ENCODE data around the gene VAV3. TPM values are rescaled to one million over a fixed set of nuclear protein-coding genes. Genes with fewer than 3 reads are reported as not detected.

The VAV3 gene
- total and polyA plus RNA-seq, 2 donors (not counting 1 experiment from before 2014, with no cell fraction given) = not detected

DNA sequence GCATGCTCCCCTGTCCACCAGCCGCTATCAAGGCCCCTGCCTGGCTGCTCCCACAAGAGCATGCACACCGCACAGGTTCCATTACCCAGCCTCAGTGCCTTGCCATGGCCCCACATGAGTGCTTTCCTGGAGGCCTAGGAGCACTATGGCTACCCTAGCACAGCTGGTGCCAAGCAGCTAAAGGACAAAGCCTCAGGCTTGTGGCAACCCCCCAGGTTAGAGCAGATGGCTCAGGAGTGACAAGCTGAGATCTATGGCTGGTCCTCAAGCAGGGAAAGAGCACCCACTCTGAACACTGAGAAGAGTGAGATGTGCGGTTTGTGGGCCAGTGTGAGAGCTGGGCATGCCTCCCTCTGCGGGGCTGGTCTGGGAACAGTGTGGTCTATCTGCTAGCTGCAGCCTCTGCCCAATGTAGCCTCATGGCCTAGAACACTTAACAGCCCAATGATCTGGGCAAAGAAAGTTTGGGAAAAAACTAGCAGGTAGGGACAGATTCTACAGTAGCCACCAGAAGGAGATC lies 129.8 kb downstream of the VAV3 start:
- no peak for DNase-seq (ENCODE audit: low read depth in 2 of 2)
- Histone ChIP-seq H3K4me2 (ENCODE audit: extremely low read depth, insufficient read depth, low read length) (no peak overlapping the region), H3K79me2 (ENCODE audit: control insufficient read depth, insufficient read depth, low read length) (no peaks in the 10 kb centered on the region), H3K27me3 (ENCODE audit: control insufficient read depth, insufficient read depth, low read length) (no peaks in the 10 kb centered on the region), H3K9me3 (ENCODE audit: control insufficient read depth, insufficient read depth, low read depth, low read length) (no peaks in the 10 kb centered on the region), H3K4me1 (ENCODE audit: control insufficient read depth, extremely low read depth, insufficient read depth, low read length) (no peaks in the 10 kb centered on the region), H4K20me1 (ENCODE audit: control insufficient read depth, extremely low read depth, insufficient read depth, low read length) (no peaks in the 10 kb centered on the region), H3K36me3 (ENCODE audit: control insufficient read depth, insufficient read depth, low read length) (no peaks in the 10 kb centered on the region), H3K4me3 (replicated peaks in 1 of 4; ENCODE audit: control extremely low read depth in 1 of 4, insufficient read depth in 1 of 4, low read depth in 3 of 4, low read length in 4 of 4) (no peak overlapping the region), H3K27ac (ENCODE audit: insufficient read depth, low read length) (no peak overlapping the region), H2AFZ (ENCODE audit: low read length) (no peak overlapping the region), H3K9ac (ENCODE audit: insufficient read depth, low read length) (no peak overlapping the region)
- TF ChIP-seq CTCF (conservative IDR thresholded peaks at IDR 0.05 in 1 of 2, IDR thresholded peaks at IDR 0.05 in 1 of 2; ENCODE audit: low read depth in 1 of 2, low read length in 2 of 2) (no peak), EZH2 (IDR thresholded peaks at IDR 0.05; ENCODE audit: low read length, missing control alignments) (no peak)

GRCh38 chr1:107833061-107833460 lies 131.9 kb downstream of the VAV3 start:
- Histone ChIP-seq H3K4me2 (ENCODE audit: extremely low read depth, insufficient read depth, low read length) (no peak overlapping the region), H3K27ac (ENCODE audit: insufficient read depth, low read length) (no peak overlapping the region), H3K4me3 (replicated peaks in 1 of 4; ENCODE audit: control extremely low read depth in 1 of 4, insufficient read depth in 1 of 4, low read depth in 3 of 4, low read length in 4 of 4) (no peak overlapping the region), H3K9ac (ENCODE audit: insufficient read depth, low read length) (no peak overlapping the region), H3K36me3 (ENCODE audit: control insufficient read depth, insufficient read depth, low read length) (no peaks in the 10 kb centered on the region), H3K9me3 (ENCODE audit: control insufficient read depth, insufficient read depth, low read depth, low read length) (no peaks in the 10 kb centered on the region), H3K79me2 (ENCODE audit: control insufficient read depth, insufficient read depth, low read length) (no peaks in the 10 kb centered on the region), H3K27me3 (ENCODE audit: control insufficient read depth, insufficient read depth, low read length) (no peaks in the 10 kb centered on the region), H4K20me1 (ENCODE audit: control insufficient read depth, extremely low read depth, insufficient read depth, low read length) (no peaks in the 10 kb centered on the region), H2AFZ (ENCODE audit: low read length) (no peak overlapping the region), H3K4me1 (ENCODE audit: control insufficient read depth, extremely low read depth, insufficient read depth, low read length) (no peaks in the 10 kb centered on the region)
- TF ChIP-seq CTCF (conservative IDR thresholded peaks at IDR 0.05 in 1 of 2, IDR thresholded peaks at IDR 0.05 in 1 of 2; ENCODE audit: low read depth in 1 of 2, low read length in 2 of 2) = no peak
- TF ChIP-seq EZH2 (IDR thresholded peaks at IDR 0.05; ENCODE audit: low read length, missing control alignments) = no peak
- DNase-seq (ENCODE audit: low read depth in 2 of 2) = no peak

DNA sequence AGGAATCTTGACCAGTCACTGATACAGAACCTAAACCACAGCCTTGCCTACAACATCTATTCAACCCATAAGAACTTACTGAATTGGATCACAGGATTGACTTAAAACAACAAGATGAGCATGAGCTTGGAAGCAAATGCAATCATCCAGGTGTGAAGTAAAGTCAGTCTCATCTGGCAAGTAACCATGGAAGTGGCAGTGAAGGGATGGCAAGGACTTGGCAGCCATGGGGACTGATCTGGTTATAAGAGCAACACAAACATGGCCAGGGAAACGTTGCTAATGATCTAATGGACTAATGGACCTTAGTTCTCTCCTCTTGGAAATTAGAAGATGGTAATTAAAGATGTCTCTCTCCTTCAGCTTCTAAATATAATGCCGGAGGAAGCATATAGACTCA lies 133.1 kb downstream of the VAV3 start:
- H3K9ac ChIP-seq (ENCODE audit: insufficient read depth, low read length) = no peak overlapping the region
- H3K4me2 ChIP-seq (ENCODE audit: extremely low read depth, insufficient read depth, low read length) = no peak overlapping the region
- no peak overlapping the region for H3K27ac ChIP-seq (ENCODE audit: insufficient read depth, low read length)
- TF ChIP-seq EZH2 (IDR thresholded peaks at IDR 0.05; ENCODE audit: low read length, missing control alignments) = no peak
- no peak for TF ChIP-seq CTCF (conservative IDR thresholded peaks at IDR 0.05 in 1 of 2, IDR thresholded peaks at IDR 0.05 in 1 of 2; ENCODE audit: low read depth in 1 of 2, low read length in 2 of 2)
- H4K20me1 ChIP-seq (ENCODE audit: control insufficient read depth, extremely low read depth, insufficient read depth, low read length) = no peaks in the 10 kb centered on the region
- H3K9me3 ChIP-seq (ENCODE audit: control insufficient read depth, insufficient read depth, low read depth, low read length) = no peaks in the 10 kb centered on the region
- H3K4me3 ChIP-seq (replicated peaks in 1 of 4; ENCODE audit: control extremely low read depth in 1 of 4, insufficient read depth in 1 of 4, low read depth in 3 of 4, low read length in 4 of 4) = no peak overlapping the region
- no peaks in the 10 kb centered on the region for H3K27me3 ChIP-seq (ENCODE audit: control insufficient read depth, insufficient read depth, low read length)
- H2AFZ ChIP-seq (ENCODE audit: low read length) = no peak overlapping the region
- DNase-seq (ENCODE audit: low read depth in 2 of 2) = no peak
- H3K79me2 ChIP-seq (ENCODE audit: control insufficient read depth, insufficient read depth, low read length) = no peaks in the 10 kb centered on the region
- no peaks in the 10 kb centered on the region for H3K4me1 ChIP-seq (ENCODE audit: control insufficient read depth, extremely low read depth, insufficient read depth, low read length)
- H3K36me3 ChIP-seq (ENCODE audit: control insufficient read depth, insufficient read depth, low read length) = no peaks in the 10 kb centered on the region

Data from fibroblast of lung (primary cell).